Thyroid gland (tissue), 4 donors: ENCODE measurements around the gene TRAPPC2B. TPM values are rescaled to one million over a fixed set of nuclear protein-coding genes. Genes with fewer than 3 reads are reported as not detected.

Experiments
- DNase-seq, 2 donors: peaks; one replicate each; pipeline ENCODE4 v3.0.0-alpha.2; 2019
- H3K27ac ChIP-seq, 3 donors: fragments of 200-600 bp; sonication (generic); 1 replicate in 2 of 3; 2 replicates in 1 of 3; pipeline ENCODE4 v1.5.1; 2016 to 2019; ENCODE audit warnings: mild to moderate bottlenecking in 1 of 3, moderate library complexity in 1 of 3
- H3K27me3 ChIP-seq: fragments of 200-600 bp; sonication (generic); one replicate; pipeline ENCODE4 v1.5.1; 2019
- H3K36me3 ChIP-seq, 2 donors: fragments of 200-600 bp; sonication (generic); one replicate each; pipeline ENCODE4 v1.5.1; 2016 to 2019
- H3K4me1 ChIP-seq, 2 donors: fragments of 200-600 bp; sonication (generic); one replicate each; pipeline ENCODE4 v1.5.1; 2017 to 2019
- H3K4me3 ChIP-seq, 3 donors: fragments of 200-600 bp; sonication (generic); replicated peaks in 1 of 3; 1 replicate in 2 of 3; 2 replicates in 1 of 3; pipeline ENCODE4 v1.5.1; 2016; ENCODE audit warnings: mild to moderate bottlenecking in 1 of 3
- H3K9me3 ChIP-seq: fragments of 200-600 bp; sonication (generic); one replicate; pipeline ENCODE4 v1.5.1; 2017
- POLR2A ChIP-seq, 2 donors: fragments of 450-650 bp; IDR thresholded peaks; one replicate each; pipeline ENCODE4 v1.6.1; 2017; ENCODE audit warnings: antibody characterized with exemption in 2 of 2, mild to moderate bottlenecking in 2 of 2, moderate library complexity in 1 of 2
- whole genome bisulfite sequencing, 2 donors: methylation state at CpG; one replicate each; pipeline ENCODE4 v1.1.5; 2017; 5-methylcytosine and 5-hydroxymethylcytosine counted together
- intact Hi-C: fragments of 100-400 bp; cut with DNase I; formaldehyde crosslinking; loops from one replicate; pipeline ENCODE4 v1.15.1; 2023
- total RNA-seq, 4 donors: library from RNA; depleted of rRNA; stranded (reverse); fragments of >200 nt; gene quantifications; one replicate each; pipeline ENCODE4 v1.2.3, GENCODE V29; 2016
- TF ChIP-seq, protein P1 (sequence below), 6 experiments: fragments of 200-600 bp in 3 of 6; fragments of 450-650 bp in 3 of 6; sonication (generic) in 3 of 6; IDR thresholded peaks; one replicate each; pipeline ENCODE4 v1.5.1; 2016 to 2019; ENCODE audit warnings: antibody characterized with exemption in 6 of 6, mild to moderate bottlenecking in 2 of 6, inconsistent platforms in 1 of 6, moderate library complexity in 1 of 6

Gene TRAPPC2B
- total RNA-seq, 4 donors from 2014 or later = 8.7 to 38.3 (median 23.0) TPM

DNA sequence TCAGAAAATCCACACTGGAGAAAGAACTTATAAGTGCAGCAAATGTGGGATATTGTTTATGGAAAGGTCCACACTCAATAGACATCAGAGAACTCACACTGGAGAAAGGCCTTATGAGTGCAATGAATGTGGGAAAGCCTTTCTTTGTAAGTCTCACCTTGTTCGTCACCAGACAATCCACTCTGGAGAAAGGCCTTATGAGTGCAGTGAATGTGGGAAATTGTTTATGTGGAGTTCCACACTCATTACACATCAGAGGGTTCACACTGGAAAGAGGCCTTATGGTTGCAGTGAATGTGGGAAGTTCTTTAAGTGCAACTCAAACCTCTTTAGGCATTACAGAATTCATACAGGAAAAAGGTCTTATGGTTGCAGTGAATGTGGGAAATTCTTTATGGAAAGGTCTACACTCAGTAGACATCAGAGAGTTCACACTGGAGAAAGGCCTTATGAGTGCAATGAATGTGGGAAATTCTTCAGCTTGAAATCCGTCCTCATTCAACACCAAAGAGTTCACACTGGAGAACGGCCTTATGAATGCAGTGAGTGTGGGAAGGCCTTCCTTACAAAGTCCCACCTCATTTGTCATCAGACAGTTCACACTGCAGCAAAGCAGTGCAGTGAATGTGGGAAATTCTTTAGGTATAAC is 14.3 kb downstream of the TRAPPC2B start:
- 93 to 97% methylated on average over 3 of the region's 3 CpGs for WGBS, 2 donors
- no peak for DNase-seq
- Histone ChIP-seq H3K4me3 (no peak overlapping the region), H3K4me1 (no peaks in the 10 kb centered on the region), H3K27ac (no peak overlapping the region), H3K9me3 (no peaks in the 10 kb centered on the region), H3K36me3 (peaks cover 18 to 34% of the 10 kb centered on the region in 2 donors), H3K27me3 (no peaks in the 10 kb centered on the region)
- intact Hi-C loops = no loop called here
- no peak for TF ChIP-seq POLR2A (IDR thresholded peaks at IDR 0.05)
- TF ChIP-seq, protein P1, sequence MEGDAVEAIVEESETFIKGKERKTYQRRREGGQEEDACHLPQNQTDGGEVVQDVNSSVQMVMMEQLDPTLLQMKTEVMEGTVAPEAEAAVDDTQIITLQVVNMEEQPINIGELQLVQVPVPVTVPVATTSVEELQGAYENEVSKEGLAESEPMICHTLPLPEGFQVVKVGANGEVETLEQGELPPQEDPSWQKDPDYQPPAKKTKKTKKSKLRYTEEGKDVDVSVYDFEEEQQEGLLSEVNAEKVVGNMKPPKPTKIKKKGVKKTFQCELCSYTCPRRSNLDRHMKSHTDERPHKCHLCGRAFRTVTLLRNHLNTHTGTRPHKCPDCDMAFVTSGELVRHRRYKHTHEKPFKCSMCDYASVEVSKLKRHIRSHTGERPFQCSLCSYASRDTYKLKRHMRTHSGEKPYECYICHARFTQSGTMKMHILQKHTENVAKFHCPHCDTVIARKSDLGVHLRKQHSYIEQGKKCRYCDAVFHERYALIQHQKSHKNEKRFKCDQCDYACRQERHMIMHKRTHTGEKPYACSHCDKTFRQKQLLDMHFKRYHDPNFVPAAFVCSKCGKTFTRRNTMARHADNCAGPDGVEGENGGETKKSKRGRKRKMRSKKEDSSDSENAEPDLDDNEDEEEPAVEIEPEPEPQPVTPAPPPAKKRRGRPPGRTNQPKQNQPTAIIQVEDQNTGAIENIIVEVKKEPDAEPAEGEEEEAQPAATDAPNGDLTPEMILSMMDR (IDR thresholded peaks at IDR 0.05) = no peak

GRCh38 chr19:57380923-57381322 is 17.6 kb downstream of the TRAPPC2B start:
- H3K27ac ChIP-seq = no peak overlapping the region
- intact Hi-C loops = no loop called here
- H3K4me3 ChIP-seq = no peak overlapping the region
- H3K27me3 ChIP-seq = no peaks in the 10 kb centered on the region
- TF ChIP-seq, protein P1 (IDR thresholded peaks at IDR 0.05) = no peak
- TF ChIP-seq POLR2A (IDR thresholded peaks at IDR 0.05) = no peak
- no peak for DNase-seq
- no peaks in the 10 kb centered on the region for H3K9me3 ChIP-seq
- H3K36me3 ChIP-seq = peaks cover 15 to 18% of the 10 kb centered on the region in 2 donors
- H3K4me1 ChIP-seq = no peaks in the 10 kb centered on the region

GRCh38 chr19:57382806-57383488 is 19.6 kb downstream of the TRAPPC2B start:
- Histone ChIP-seq H3K4me1 (no peaks in the 10 kb centered on the region), H3K36me3 (peaks cover 1 to 5% of the 10 kb centered on the region in 2 donors), H3K27me3 (no peaks in the 10 kb centered on the region), H3K9me3 (no peaks in the 10 kb centered on the region), H3K4me3 (no peak overlapping the region), H3K27ac (no peak overlapping the region)
- DNase-seq = no peak
- WGBS, 2 donors = 83 to 84% methylated on average over 7 of the region's 7 CpGs
- intact Hi-C loops = no loop called here
- TF ChIP-seq, protein P1 (IDR thresholded peaks at IDR 0.05) = no peak
- TF ChIP-seq POLR2A (IDR thresholded peaks at IDR 0.05) = no peak

DNA sequence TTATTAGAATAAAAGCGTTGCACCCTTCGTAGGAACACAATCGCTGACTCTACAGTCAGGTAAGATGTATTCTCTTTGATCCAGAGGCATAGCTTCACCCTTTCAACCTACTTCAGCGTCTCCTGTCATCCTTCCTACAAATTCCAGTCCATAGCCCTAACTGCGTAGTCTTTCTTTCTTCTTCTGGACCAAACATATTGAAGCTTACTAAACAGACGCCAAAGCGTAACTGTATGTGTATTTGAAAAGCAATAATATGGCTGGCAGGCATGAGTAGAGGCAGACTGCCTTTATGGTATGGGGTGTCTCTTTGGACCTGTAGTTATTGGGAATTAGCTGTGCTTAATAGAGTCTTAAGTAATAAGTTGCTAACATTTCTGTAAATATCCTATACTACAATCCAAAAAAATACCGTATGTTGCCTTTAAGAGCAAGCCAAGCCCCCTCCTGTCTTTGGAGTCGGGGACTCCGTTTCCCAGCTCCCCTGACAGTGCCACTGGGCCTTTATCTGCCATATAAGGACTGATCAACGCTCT is 25.9 kb downstream of the TRAPPC2B start:
- DNase-seq = no peak
- Histone ChIP-seq H3K4me3 (peak overlapping the region in 2 of 3 donors; percentile 61 to 72), H3K9me3 (no peaks in the 10 kb centered on the region), H3K36me3 (no peaks in the 10 kb centered on the region), H3K4me1 (peaks cover 10 to 17% of the 10 kb centered on the region in 2 donors), H3K27ac (peak overlapping the region; percentile 82 to 94 (median 90)), H3K27me3 (no peaks in the 10 kb centered on the region)
- WGBS, 2 donors = 55 to 57% methylated on average over 11 of the region's 11 CpGs
- TF ChIP-seq, protein P1 (IDR thresholded peaks at IDR 0.05) = no peak
- no peak for TF ChIP-seq POLR2A (IDR thresholded peaks at IDR 0.05)
- intact Hi-C loops = no loop called here
